HG03342 (cell line): ENCODE measurements around the gene UBE2O.

Experiments used
- ATAC-seq: cut with Tn5 transposase; IDR thresholded peaks from one replicate; pipeline ENCODE4 v1.9.1; 2021; ENCODE audit warnings: mild to moderate bottlenecking, moderate library complexity; ENCODE audit not compliant: unreplicated experiment

The UBE2O gene

GRCh38 chr17:76419576-76420260 lies 33.2 kb downstream of the UBE2O start:
- ATAC-seq = no peak

- no peak for ATAC-seq
These were observed 35.3 kb downstream of the UBE2O start for GRCh38 chr17:76417499-76418143.

GRCh38 chr17:76416899-76417298 lies 36.1 kb downstream of the UBE2O start:
- no peak for ATAC-seq

GRCh38 chr17:76416457-76416856 lies 36.5 kb downstream of the UBE2O start:
- ATAC-seq = no peak

GRCh38 chr17:76415786-76416185 lies 37.2 kb downstream of the UBE2O start:
- no peak for ATAC-seq

GRCh38 chr17:76414334-76415295 lies 38.3 kb downstream of the UBE2O start:
- ATAC-seq = no peak

GRCh38 chr17:76411247-76411646 lies 41.7 kb downstream of the UBE2O start:
- ATAC-seq = no peak

GRCh38 chr17:76410328-76410965 lies 42.5 kb downstream of the UBE2O start:
- no peak for ATAC-seq

- ATAC-seq = no peak
These were observed 44.7 kb downstream of the UBE2O start for GRCh38 chr17:76408037-76408849.

GRCh38 chr17:76407509-76407908 lies 45.4 kb downstream of the UBE2O start:
- ATAC-seq = no peak

- ATAC-seq = no peak
These were observed 46.8 kb downstream of the UBE2O start for GRCh38 chr17:76405967-76406647.

- no peak for ATAC-seq
These were observed 47.4 kb downstream of the UBE2O start for GRCh38 chr17:76405607-76405966.

- ATAC-seq = no peak
These were observed 47.9 kb downstream of the UBE2O start for GRCh38 chr17:76404976-76405563.

- ATAC-seq = no peak
These were observed 48.7 kb downstream of the UBE2O start for GRCh38 chr17:76404256-76404655.

- ATAC-seq = no peak
These were observed 50.2 kb downstream of the UBE2O start for GRCh38 chr17:76402711-76403110.

GRCh38 chr17:76399175-76400172 lies 53.5 kb downstream of the UBE2O start:
- ATAC-seq = no peak

- no peak for ATAC-seq
These were observed 54.3 kb downstream of the UBE2O start for GRCh38 chr17:76398523-76399174.
